Right atrium auricular region (tissue), 2 donors: Measurements from ENCODE around the gene RPS13. TPM values are rescaled to one million over a fixed set of nuclear protein-coding genes. Genes with fewer than 3 reads are reported as not detected.
"Not testable (repeated sequence)": the region's sequence is repeated elsewhere in the genome, so short reads cannot be mapped to it uniquely, and the experiment has no call there.

Experiments used
- DNase-seq: peaks from one replicate; pipeline ENCODE4 v3.0.0-alpha.2; 2019; ENCODE audit warnings: low spot score
- H3K27ac ChIP-seq, 2 donors: fragments of 200-600 bp; sonication (generic); 1 replicate in 1 of 2; 2 replicates in 1 of 2; pipeline ENCODE4 v1.5.1; 2016 to 2019
- H3K27me3 ChIP-seq, 2 donors: fragments of 200-600 bp; sonication (generic); one replicate each; pipeline versions ENCODE4 v1.5.1 to v1.6.0; 2017 to 2019
- H3K36me3 ChIP-seq: fragments of 200-600 bp; sonication (generic); one replicate; pipeline ENCODE4 v1.5.1; 2016
- H3K4me1 ChIP-seq, 2 donors: fragments of 200-600 bp; sonication (generic); one replicate each; pipeline versions ENCODE4 v1.5.1 to v1.6.0; 2017 to 2019
- H3K4me3 ChIP-seq, 2 donors: fragments of 200-600 bp; sonication (generic); 1 replicate in 1 of 2; 2 replicates in 1 of 2; pipeline ENCODE4 v1.5.1; 2017 to 2019; ENCODE audit warnings: mild to moderate bottlenecking in 1 of 2, moderate library complexity in 1 of 2
- H3K9me3 ChIP-seq, 2 donors: fragments of 200-600 bp; sonication (generic); one replicate each; pipeline ENCODE4 v1.5.1; 2019
- CTCF ChIP-seq, 2 donors: fragments of 200-600 bp; sonication (generic); IDR thresholded peaks; one replicate each; pipeline ENCODE4 v1.5.1; 2019; ENCODE audit warnings: antibody characterized with exemption in 2 of 2
- total RNA-seq, 2 donors: library from RNA; depleted of rRNA; stranded (reverse); fragments of >200 nt; gene quantifications; one replicate each; pipeline ENCODE4 v1.1.0, GENCODE V29; 2016

Gene RPS13
- total RNA-seq, 2 donors from 2014 or later: 706 to 1,241 TPM

GRCh38 chr11:17046690-17047089 is 30.8 kb downstream of the RPS13 start:
- H3K27ac ChIP-seq: no peak overlapping the region
- no peaks in the 10 kb centered on the region for H3K9me3 ChIP-seq
- DNase-seq: no peak
- H3K4me3 ChIP-seq: no peak overlapping the region
- H3K4me1 ChIP-seq: no peaks in the 10 kb centered on the region
- no peaks in the 10 kb centered on the region for H3K36me3 ChIP-seq
- TF ChIP-seq CTCF (IDR thresholded peaks at IDR 0.05): no peak
- no peaks in the 10 kb centered on the region for H3K27me3 ChIP-seq

- no peak for DNase-seq
- no peak for TF ChIP-seq CTCF (IDR thresholded peaks at IDR 0.05)
- no peaks in the 10 kb centered on the region for H3K27me3 ChIP-seq
- H3K27ac ChIP-seq: no peak overlapping the region
- H3K4me1 ChIP-seq: no peaks in the 10 kb centered on the region
- no peaks in the 10 kb centered on the region for H3K9me3 ChIP-seq
- H3K4me3 ChIP-seq: no peak overlapping the region
- H3K36me3 ChIP-seq: no peaks in the 10 kb centered on the region
These were observed 40.5 kb downstream of the RPS13 start for GRCh38 chr11:17036666-17037658.

- not testable (repeated sequence) for H3K4me3 ChIP-seq, H3K27ac ChIP-seq, H3K4me1 ChIP-seq, H3K36me3 ChIP-seq, DNase-seq, H3K9me3 ChIP-seq, H3K27me3 ChIP-seq
These were observed 43.4 kb downstream of the RPS13 start for GRCh38 chr11:17034027-17034426.

- Histone ChIP-seq H3K4me3 (no peak overlapping the region), H3K27me3 (no peaks in the 10 kb centered on the region), H3K27ac (no peak overlapping the region), H3K36me3 (no peaks in the 10 kb centered on the region), H3K9me3 (no peaks in the 10 kb centered on the region), H3K4me1 (no peaks in the 10 kb centered on the region)
- no peak for DNase-seq
- TF ChIP-seq CTCF (IDR thresholded peaks at IDR 0.05): no peak
These were observed 50.9 kb downstream of the RPS13 start for GRCh38 chr11:17026487-17027082.

DNA sequence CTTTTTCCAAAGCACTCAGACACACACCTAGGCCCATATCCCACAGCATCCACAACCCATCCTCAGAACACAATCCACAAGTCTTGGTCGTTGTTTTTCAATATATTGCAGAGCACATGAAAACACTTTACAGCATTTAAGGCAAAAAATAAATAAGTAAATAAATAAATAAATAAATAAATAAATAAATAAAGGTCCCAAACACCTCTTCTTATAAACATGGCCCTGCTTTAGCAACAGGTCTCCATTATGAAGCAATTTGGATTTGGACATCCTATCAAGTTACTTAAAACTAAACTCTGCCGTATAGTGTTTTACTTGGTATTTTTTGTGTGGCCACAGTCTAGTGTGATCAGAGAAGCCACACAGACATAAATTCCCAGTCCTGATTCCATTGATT is 52.5 kb downstream of the RPS13 start:
- TF ChIP-seq CTCF (IDR thresholded peaks at IDR 0.05): no peak
- no peaks in the 10 kb centered on the region for H3K9me3 ChIP-seq
- no peak overlapping the region for H3K4me3 ChIP-seq
- H3K4me1 ChIP-seq: no peaks in the 10 kb centered on the region
- no peak for DNase-seq
- H3K36me3 ChIP-seq: no peaks in the 10 kb centered on the region
- H3K27ac ChIP-seq: no peak overlapping the region
- H3K27me3 ChIP-seq: no peaks in the 10 kb centered on the region

Other genes with a start within 250 kb of the RPS13 start
- 10 to 100 TPM; 18.8 to 24.6 TPM for gene PLEKHA7, start 63.3 kb downstream of the RPS13 start, total RNA-seq
- 10 to 100 TPM; 37.2 to 44.6 TPM for gene PIK3C2A, start 130.3 kb upstream of the RPS13 start, total RNA-seq
- gene NUCB2, start 199.1 kb upstream of the RPS13 start, total RNA-seq: 10 to 100 TPM; 61.6 to 85.7 TPM